ENCODE data around the gene PPIB. TPM values are rescaled to one million over a fixed set of nuclear protein-coding genes. Genes with fewer than 3 reads are reported as not detected.

The PPIB gene
- total RNA-seq, 2 experiments from 2014 or later, result 277 to 283 TPM

- Mint-ChIP-seq H3K27me3 (no peaks in the 10 kb centered on the region), H3K36me3 (peaks cover 16% of the 10 kb centered on the region), H3K9me3 (no peaks in the 10 kb centered on the region), H3K27ac (no peak overlapping the region), H3K4me1 (ENCODE audit: low read depth) (peaks cover 7% of the 10 kb centered on the region), H3K4me3 (no peak overlapping the region)
- CTCF ChIA-PET, result no interaction called here
- POLR2A ChIA-PET, result no interaction called here
- DNase-seq, result no peak
- intact Hi-C loops (cut with micrococcal nuclease), result no loop called here
These were observed 20.1 kb upstream of the PPIB start for GRCh38 chr15:64182859-64183370.

- ChIA-PET CTCF (no interaction called here), POLR2A (no interaction called here)
- Mint-ChIP-seq H3K9me3 (no peaks in the 10 kb centered on the region), H3K4me1 (ENCODE audit: low read depth) (no peaks in the 10 kb centered on the region), H3K36me3 (peaks cover 14% of the 10 kb centered on the region), H3K27ac (no peak overlapping the region), H3K4me3 (no peak overlapping the region), H3K27me3 (no peaks in the 10 kb centered on the region)
- no peak for DNase-seq
- intact Hi-C loops (cut with micrococcal nuclease), result no loop called here
These were observed 17.5 kb upstream of the PPIB start for GRCh38 chr15:64180235-64180824.

- Mint-ChIP-seq H3K27ac (peak overlapping the region; percentile 64), H3K36me3 (peaks cover 12% of the 10 kb centered on the region), H3K27me3 (no peaks in the 10 kb centered on the region), H3K4me3 (no peak overlapping the region), H3K4me1 (ENCODE audit: low read depth) (peaks cover 26% of the 10 kb centered on the region), H3K9me3 (no peaks in the 10 kb centered on the region)
- ChIA-PET CTCF (interaction anchor here (1.0 to 5.4 kb wide), 2 partner anchors 13 to 23 kb away, joined by 6 to 61 read pairs; partner anchors contain the start of gene SNX22), POLR2A (no interaction called here)
- intact Hi-C loops (cut with micrococcal nuclease), result loop anchor here (10.0 kb wide), 1 partner anchor 539 kb away; no protein-coding TSS in a partner anchor
- DNase-seq, result peak; percentile 25
These were observed 3.5 kb upstream of the PPIB start for GRCh38 chr15:64166102-64166890.

- H3K27ac Mint-ChIP-seq, result peak overlapping the region; percentile 94
- DNase-seq, result no peak
- H3K4me1 Mint-ChIP-seq (ENCODE audit: low read depth), result peaks cover 36% of the 10 kb centered on the region
- H3K27me3 Mint-ChIP-seq, result no peaks in the 10 kb centered on the region
- ChIA-PET POLR2A (interaction anchor here (0.6 kb wide), 1 partner anchor 424 kb away, joined by 7 read pairs; no protein-coding TSS in a partner anchor), CTCF (interaction anchor here (0.6 to 5.4 kb wide), 4 partner anchors 9 to 224 kb away, joined by 3 to 61 read pairs (median 3); partner anchors contain the start of gene SNX22)
- no peaks in the 10 kb centered on the region for H3K9me3 Mint-ChIP-seq
- peaks cover 18% of the 10 kb centered on the region for H3K36me3 Mint-ChIP-seq
- intact Hi-C loops (cut with micrococcal nuclease), result loop anchor here (10.0 kb wide), 1 partner anchor 540 kb away; no protein-coding TSS in a partner anchor
- no peak overlapping the region for H3K4me3 Mint-ChIP-seq
These were observed 1.6 kb upstream of the PPIB start for GRCh38 chr15:64164436-64164835.

- Mint-ChIP-seq H3K9me3 (no peaks in the 10 kb centered on the region), H3K36me3 (peaks cover 21% of the 10 kb centered on the region), H3K4me3 (peak overlapping the region; percentile 78), H3K4me1 (ENCODE audit: low read depth) (peaks cover 39% of the 10 kb centered on the region), H3K27me3 (no peaks in the 10 kb centered on the region), H3K27ac (peak overlapping the region; percentile 94)
- ChIA-PET CTCF (interaction anchor here (0.6 to 5.4 kb wide), 6 partner anchors 11 to 672 kb away, joined by 3 to 61 read pairs (median 4); partner anchors contain the start of gene SNX22), POLR2A (interaction anchor here (0.6 to 2.4 kb wide), 9 partner anchors 10 to 425 kb away, joined by 3 to 14 read pairs (median 7); partner anchors contain the start of genes CIAO2A and TRIP4)
- peak; percentile 31 for DNase-seq
- intact Hi-C loops (cut with micrococcal nuclease), result loop anchor here (1.0 to 10.0 kb wide), 6 partner anchors 24 to 659 kb away; partner anchors contain the start of genes CSNK1G1, SNX1, TRIP4 and USP3
These were observed 989 bp upstream of the PPIB start for GRCh38 chr15:64163659-64164362.

- peaks cover 32% of the 10 kb centered on the region for H3K36me3 Mint-ChIP-seq
- DNase-seq, result no peak
- ChIA-PET POLR2A (interaction anchor here (0.7 to 2.4 kb wide), 6 partner anchors 9 to 225 kb away, joined by 3 to 14 read pairs (median 8); partner anchors contain the start of genes CIAO2A and TRIP4), CTCF (interaction anchor here (1.4 to 5.4 kb wide), 3 partner anchors 9 to 225 kb away, joined by 3 to 61 read pairs (median 8); partner anchors contain the start of genes SNX22 and TRIP4)
- H3K4me3 Mint-ChIP-seq, result peak overlapping the region; percentile 88
- no peaks in the 10 kb centered on the region for H3K27me3 Mint-ChIP-seq
- peaks cover 43% of the 10 kb centered on the region for H3K4me1 Mint-ChIP-seq (ENCODE audit: low read depth)
- peak overlapping the region; percentile 88 for H3K27ac Mint-ChIP-seq
- intact Hi-C loops (cut with micrococcal nuclease), result loop anchor here (2.0 to 10.0 kb wide), 2 partner anchors 542 to 658 kb away; partner anchors contain the start of gene USP3
- H3K9me3 Mint-ChIP-seq, result no peaks in the 10 kb centered on the region
These were observed 349 bp downstream of the PPIB start for GRCh38 chr15:64162478-64162868.

GRCh38 chr15:64161688-64162477 lies 939 bp downstream of the PPIB start:
- intact Hi-C loops (cut with micrococcal nuclease), result loop anchor here (2.0 to 10.0 kb wide), 2 partner anchors 543 to 657 kb away; partner anchors contain the start of gene USP3
- Mint-ChIP-seq H3K9me3 (no peaks in the 10 kb centered on the region), H3K27ac (peak overlapping the region; percentile 88), H3K4me3 (peak overlapping the region; percentile 88), H3K27me3 (no peaks in the 10 kb centered on the region), H3K36me3 (peaks cover 38% of the 10 kb centered on the region), H3K4me1 (ENCODE audit: low read depth) (peaks cover 40% of the 10 kb centered on the region)
- DNase-seq, result no peak
- ChIA-PET CTCF (interaction anchor here (1.4 to 5.4 kb wide), 3 partner anchors 9 to 226 kb away, joined by 3 to 61 read pairs (median 8); partner anchors contain the start of genes SNX22 and TRIP4), POLR2A (interaction anchor here (0.7 to 2.4 kb wide), 5 partner anchors 8 to 225 kb away, joined by 3 to 14 read pairs (median 8); partner anchors contain the start of genes CIAO2A and TRIP4)

GRCh38 chr15:64158363-64159134 lies 4.3 kb downstream of the PPIB start:
- peaks cover 28% of the 10 kb centered on the region for H3K4me1 Mint-ChIP-seq (ENCODE audit: low read depth)
- intact Hi-C loops (cut with micrococcal nuclease), result no loop called here

GRCh38 chr15:64157599-64158125 lies 5.2 kb downstream of the PPIB start:
- Mint-ChIP-seq H3K27ac (peak overlapping the region; percentile 33), H3K36me3 (peaks cover 51% of the 10 kb centered on the region)
- POLR2A ChIA-PET, result no interaction called here

More at GRCh38 chr15:64158363-64159134, 4.3 kb downstream of the PPIB start:
- Mint-ChIP-seq H3K9me3 (no peaks in the 10 kb centered on the region), H3K4me3 (no peak overlapping the region), H3K27me3 (no peaks in the 10 kb centered on the region), H3K27ac (peak overlapping the region; percentile 66), H3K36me3 (peaks cover 51% of the 10 kb centered on the region)
- ChIA-PET POLR2A (interaction anchor here (0.6 kb wide), 1 partner anchor 492 kb away, joined by 5 read pairs; no protein-coding TSS in a partner anchor), CTCF (no interaction called here)
- DNase-seq, result no peak

More at GRCh38 chr15:64157599-64158125, 5.2 kb downstream of the PPIB start:
- DNase-seq, result no peak
- intact Hi-C loops (cut with micrococcal nuclease), result no loop called here
- Mint-ChIP-seq H3K27me3 (peaks cover 6% of the 10 kb centered on the region), H3K4me3 (no peak overlapping the region), H3K4me1 (ENCODE audit: low read depth) (peaks cover 32% of the 10 kb centered on the region), H3K9me3 (no peaks in the 10 kb centered on the region)
- CTCF ChIA-PET, result interaction anchor here (1.1 kb wide), 1 partner anchor 10 kb away, joined by 4 read pairs; no protein-coding TSS in a partner anchor

Measured in activated CD4-positive, alpha-beta memory T cell treated with anti-CD3 and anti-CD28 coated beads for 36 hours (primary cell).